Measurements from ENCODE around the gene QPCT. TPM values are rescaled to one million over a fixed set of nuclear protein-coding genes. Genes with fewer than 3 reads are reported as not detected.

The QPCT gene
- total RNA-seq, 2 experiments from 2014 or later, result 3.5 to 52.6 TPM

DNA sequence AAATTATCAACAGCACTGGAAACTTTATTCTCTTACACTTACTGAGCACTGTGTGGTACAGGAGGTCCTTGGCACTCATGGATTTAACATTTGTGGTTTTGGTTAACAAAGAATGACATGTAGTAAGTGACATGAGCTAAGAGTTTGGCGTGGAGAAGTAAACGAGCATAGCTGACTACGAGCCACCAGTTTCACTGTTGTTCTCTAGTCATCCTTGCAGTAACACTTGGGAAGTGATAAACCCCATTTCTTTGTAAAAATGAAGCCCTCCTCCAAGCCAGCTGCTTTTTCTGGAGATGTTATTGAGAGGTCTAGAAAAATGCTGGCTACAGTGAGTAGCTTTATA, 32.7 kb downstream of the QPCT start:
- intact Hi-C loops (cut with micrococcal nuclease; ENCODE audit: unreplicated experiment), result loop anchor here (2.0 to 10.0 kb wide), 3 partner anchors 22 to 292 kb away; partner anchors contain the start of genes GPATCH11, HEATR5B and PRKD3

DNA sequence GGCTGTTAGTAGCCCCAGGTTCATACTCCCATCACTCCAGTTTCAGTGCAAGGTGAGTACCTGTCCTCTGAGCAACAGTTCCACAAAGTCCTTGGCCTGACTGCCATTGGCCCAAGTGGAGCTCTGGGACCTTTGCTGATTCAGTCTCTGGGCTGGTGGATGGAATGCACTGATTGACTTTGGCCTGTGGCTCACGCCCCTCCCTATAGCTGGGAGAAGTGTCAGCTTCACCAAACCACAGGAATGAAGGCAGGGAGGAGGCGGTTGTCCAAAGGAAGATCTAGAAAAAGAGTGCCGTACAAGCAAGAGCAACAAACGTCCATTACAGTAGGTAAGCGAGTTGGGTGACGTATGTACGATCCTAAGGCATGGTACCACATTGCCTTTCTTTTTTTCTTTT, 34.0 kb downstream of the QPCT start:
- intact Hi-C loops (cut with micrococcal nuclease; ENCODE audit: unreplicated experiment), result loop anchor here (10.0 kb wide), 1 partner anchor 294 kb away; the partner anchor contains the start of genes GPATCH11 and HEATR5B
- Histone ChIP-seq H3K27ac (ENCODE audit: low read depth, low read length, poor library complexity, severe bottlenecking) (peak overlapping the region; percentile 98), H2AFZ (ENCODE audit: low read length) (peak overlapping the region; percentile 80; the same call in 1 of the 2 replicates)

More for the DNA sequence above, 32.7 kb downstream of the QPCT start:
- peak; percentile 66 for DNase-seq (ENCODE audit: low spot score)
- BruUV-seq (replicated peaks), result no TSS peak
- Histone ChIP-seq H3K4me1 (ENCODE audit: insufficient read depth, low read length, poor library complexity, severe bottlenecking) (peaks cover 93% of the 10 kb centered on the region), H2AFZ (ENCODE audit: low read length) (peak overlapping the region; percentile 80), H3K9me3 (ENCODE audit: low read length) (no peaks in the 10 kb centered on the region), H3K36me3 (ENCODE audit: insufficient read depth, low read length) (no peaks in the 10 kb centered on the region), H3K9me2 (ENCODE audit: insufficient read depth, low read length) (no peaks in the 10 kb centered on the region), H3K4me2 (ENCODE audit: low read length) (peak overlapping the region; percentile 89), H4K20me1 (ENCODE audit: insufficient read depth, low read length) (no peaks in the 10 kb centered on the region), H3K27ac (ENCODE audit: low read depth, low read length, poor library complexity, severe bottlenecking) (peak overlapping the region; percentile 98), H3K79me2 (ENCODE audit: insufficient read depth, low read depth, low read length) (0 out of 2 replicates have a peak, but pooled peaks cover 4% of the 10 kb centered on the region), H3K4me3 (ENCODE audit: low read depth, low read length, poor library complexity, severe bottlenecking) (peak overlapping the region; percentile 58)
- CTCF ChIA-PET (ENCODE audit: unreplicated experiment), result interaction anchor here (0.6 to 5.6 kb wide), 9 partner anchors 10 to 62 kb away, joined by 3 to 37 read pairs (median 4); no protein-coding TSS in a partner anchor
- POLR2A ChIA-PET, result interaction anchor here (0.6 to 9.5 kb wide), 18 partner anchors 10 to 1000 kb away, joined by 3 to 209 read pairs (median 6); partner anchors contain the start of gene PRKD3
- TF ChIP-seq, protein P1, sequence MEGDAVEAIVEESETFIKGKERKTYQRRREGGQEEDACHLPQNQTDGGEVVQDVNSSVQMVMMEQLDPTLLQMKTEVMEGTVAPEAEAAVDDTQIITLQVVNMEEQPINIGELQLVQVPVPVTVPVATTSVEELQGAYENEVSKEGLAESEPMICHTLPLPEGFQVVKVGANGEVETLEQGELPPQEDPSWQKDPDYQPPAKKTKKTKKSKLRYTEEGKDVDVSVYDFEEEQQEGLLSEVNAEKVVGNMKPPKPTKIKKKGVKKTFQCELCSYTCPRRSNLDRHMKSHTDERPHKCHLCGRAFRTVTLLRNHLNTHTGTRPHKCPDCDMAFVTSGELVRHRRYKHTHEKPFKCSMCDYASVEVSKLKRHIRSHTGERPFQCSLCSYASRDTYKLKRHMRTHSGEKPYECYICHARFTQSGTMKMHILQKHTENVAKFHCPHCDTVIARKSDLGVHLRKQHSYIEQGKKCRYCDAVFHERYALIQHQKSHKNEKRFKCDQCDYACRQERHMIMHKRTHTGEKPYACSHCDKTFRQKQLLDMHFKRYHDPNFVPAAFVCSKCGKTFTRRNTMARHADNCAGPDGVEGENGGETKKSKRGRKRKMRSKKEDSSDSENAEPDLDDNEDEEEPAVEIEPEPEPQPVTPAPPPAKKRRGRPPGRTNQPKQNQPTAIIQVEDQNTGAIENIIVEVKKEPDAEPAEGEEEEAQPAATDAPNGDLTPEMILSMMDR (conservative IDR thresholded peaks at IDR 0.05; ENCODE audit: low read length), result no peak
- no peak for TF ChIP-seq EZH2phosphoT487 (IDR thresholded peaks at IDR 0.05; ENCODE audit: borderline replicate concordance, low read depth, low read length)

More for the DNA sequence above, 34.0 kb downstream of the QPCT start:
- ChIA-PET CTCF (ENCODE audit: unreplicated experiment) (interaction anchor here (1.8 to 5.6 kb wide), 3 partner anchors 12 to 25 kb away, joined by 4 to 37 read pairs (median 6); no protein-coding TSS in a partner anchor), POLR2A (interaction anchor here (1.3 to 9.5 kb wide), 8 partner anchors 10 to 71 kb away, joined by 5 to 209 read pairs (median 151); partner anchors contain the start of gene PRKD3)
- no peaks in the 10 kb centered on the region for H3K36me3 ChIP-seq (ENCODE audit: insufficient read depth, low read length)
- H3K9me3 ChIP-seq (ENCODE audit: low read length), result no peaks in the 10 kb centered on the region
- TF ChIP-seq, protein P1 (conservative IDR thresholded peaks at IDR 0.05; ENCODE audit: low read length), result no peak
- TF ChIP-seq EZH2phosphoT487 (IDR thresholded peaks at IDR 0.05; ENCODE audit: borderline replicate concordance, low read depth, low read length), result no peak
- no peak for DNase-seq (ENCODE audit: low spot score)
- H4K20me1 ChIP-seq (ENCODE audit: insufficient read depth, low read length), result no peaks in the 10 kb centered on the region
- BruUV-seq (replicated peaks), result no TSS peak
- H3K4me1 ChIP-seq (ENCODE audit: insufficient read depth, low read length, poor library complexity, severe bottlenecking), result peaks cover 92% of the 10 kb centered on the region
- H3K79me2 ChIP-seq (ENCODE audit: insufficient read depth, low read depth, low read length), result 0 out of 2 replicates have a peak, but pooled peaks cover 4% of the 10 kb centered on the region
- H3K9me2 ChIP-seq (ENCODE audit: insufficient read depth, low read length), result no peaks in the 10 kb centered on the region
- peak overlapping the region; percentile 89 for H3K4me2 ChIP-seq (ENCODE audit: low read length)
- H3K4me3 ChIP-seq (ENCODE audit: low read depth, low read length, poor library complexity, severe bottlenecking), result peak overlapping the region; percentile 58
